ENCODE data around the gene SYT8.

- no peak for TF ChIP-seq CTCF (conservative IDR thresholded peaks at IDR 0.05; ENCODE audit: low read depth, low read length)
- no peak for TF ChIP-seq EZH2 (IDR thresholded peaks at IDR 0.05; ENCODE audit: low read length, unreplicated experiment)
- TF ChIP-seq EZH2phosphoT487 (IDR thresholded peaks at IDR 0.05; ENCODE audit: borderline replicate concordance, low read length): no peak
Observed at GRCh38 chr11:1832920-1833295, 1.9 kb upstream of the SYT8 start.

Data from PC-3 (cell line).